Measurements from ENCODE around the gene RPL39L.
A peak's percentile ranks its signal among the peaks of the same experiment; 100 is the strongest.

Gene RPL39L

GRCh38 chr3:187084580-187084979 is 54.7 kb downstream of the RPL39L start:
- DNase-seq (ENCODE audit: low read depth): no peak
- no peak overlapping the region for H3K4me3 ChIP-seq (ENCODE audit: low read depth, low read length)
- no peak for TF ChIP-seq MYC (IDR thresholded peaks at IDR 0.05; ENCODE audit: low read depth, low read length)
- no peak for TF ChIP-seq MAX (IDR thresholded peaks at IDR 0.05; ENCODE audit: low read depth, low read length)
- no peak for TF ChIP-seq CTCF (IDR thresholded peaks at IDR 0.05; ENCODE audit: low read depth, low read length)
- TF ChIP-seq POLR2A (IDR thresholded peaks at IDR 0.05; ENCODE audit: extremely low read depth, insufficient read length): no peak

DNA sequence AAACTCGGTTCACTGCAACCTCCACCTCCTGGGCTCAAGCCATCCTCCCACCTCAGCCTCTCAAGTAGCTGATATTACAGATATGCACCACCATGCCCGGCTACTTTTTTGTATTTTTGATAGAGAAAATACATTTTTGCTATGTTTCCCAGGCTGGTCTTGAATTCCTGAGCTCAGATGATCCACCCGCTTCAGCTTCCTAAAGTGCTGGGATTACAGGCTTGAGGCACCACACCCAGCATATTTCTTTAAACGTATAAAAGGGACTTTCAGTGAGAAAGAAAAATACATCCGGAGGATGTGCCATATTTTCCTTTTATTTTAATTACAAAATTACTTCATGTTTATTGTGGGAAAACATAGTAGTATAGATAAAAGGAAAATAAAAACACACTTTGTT is 55.2 kb downstream of the RPL39L start:
- H3K4me3 ChIP-seq (ENCODE audit: low read depth, low read length): no peak overlapping the region

GRCh38 chr3:187082758-187083375 is 56.4 kb downstream of the RPL39L start:
- DNase-seq (ENCODE audit: low read depth): peak; percentile 28
- H3K4me3 ChIP-seq (ENCODE audit: low read depth, low read length): no peak overlapping the region
- TF ChIP-seq MAX (IDR thresholded peaks at IDR 0.05; ENCODE audit: low read depth, low read length): no peak
- no peak for TF ChIP-seq CTCF (IDR thresholded peaks at IDR 0.05; ENCODE audit: low read depth, low read length)
- no peak for TF ChIP-seq POLR2A (IDR thresholded peaks at IDR 0.05; ENCODE audit: extremely low read depth, insufficient read length)
- TF ChIP-seq MYC (IDR thresholded peaks at IDR 0.05; ENCODE audit: low read depth, low read length): no peak

More for the DNA sequence above, 55.2 kb downstream of the RPL39L start:
- no peak for DNase-seq (ENCODE audit: low read depth)
- TF ChIP-seq POLR2A (IDR thresholded peaks at IDR 0.05; ENCODE audit: extremely low read depth, insufficient read length) (no peak), MAX (IDR thresholded peaks at IDR 0.05; ENCODE audit: low read depth, low read length) (no peak), CTCF (IDR thresholded peaks at IDR 0.05; ENCODE audit: low read depth, low read length) (no peak), MYC (IDR thresholded peaks at IDR 0.05; ENCODE audit: low read depth, low read length) (no peak)

- H3K4me3 ChIP-seq (ENCODE audit: low read depth, low read length): no peak overlapping the region
- TF ChIP-seq MAX (IDR thresholded peaks at IDR 0.05; ENCODE audit: low read depth, low read length) (no peak), CTCF (IDR thresholded peaks at IDR 0.05; ENCODE audit: low read depth, low read length) (no peak), MYC (IDR thresholded peaks at IDR 0.05; ENCODE audit: low read depth, low read length) (no peak), POLR2A (IDR thresholded peaks at IDR 0.05; ENCODE audit: extremely low read depth, insufficient read length) (no peak)
- peak; percentile 54 for DNase-seq (ENCODE audit: low read depth)
These were observed 58.4 kb downstream of the RPL39L start for GRCh38 chr3:187080799-187081450.

DNA sequence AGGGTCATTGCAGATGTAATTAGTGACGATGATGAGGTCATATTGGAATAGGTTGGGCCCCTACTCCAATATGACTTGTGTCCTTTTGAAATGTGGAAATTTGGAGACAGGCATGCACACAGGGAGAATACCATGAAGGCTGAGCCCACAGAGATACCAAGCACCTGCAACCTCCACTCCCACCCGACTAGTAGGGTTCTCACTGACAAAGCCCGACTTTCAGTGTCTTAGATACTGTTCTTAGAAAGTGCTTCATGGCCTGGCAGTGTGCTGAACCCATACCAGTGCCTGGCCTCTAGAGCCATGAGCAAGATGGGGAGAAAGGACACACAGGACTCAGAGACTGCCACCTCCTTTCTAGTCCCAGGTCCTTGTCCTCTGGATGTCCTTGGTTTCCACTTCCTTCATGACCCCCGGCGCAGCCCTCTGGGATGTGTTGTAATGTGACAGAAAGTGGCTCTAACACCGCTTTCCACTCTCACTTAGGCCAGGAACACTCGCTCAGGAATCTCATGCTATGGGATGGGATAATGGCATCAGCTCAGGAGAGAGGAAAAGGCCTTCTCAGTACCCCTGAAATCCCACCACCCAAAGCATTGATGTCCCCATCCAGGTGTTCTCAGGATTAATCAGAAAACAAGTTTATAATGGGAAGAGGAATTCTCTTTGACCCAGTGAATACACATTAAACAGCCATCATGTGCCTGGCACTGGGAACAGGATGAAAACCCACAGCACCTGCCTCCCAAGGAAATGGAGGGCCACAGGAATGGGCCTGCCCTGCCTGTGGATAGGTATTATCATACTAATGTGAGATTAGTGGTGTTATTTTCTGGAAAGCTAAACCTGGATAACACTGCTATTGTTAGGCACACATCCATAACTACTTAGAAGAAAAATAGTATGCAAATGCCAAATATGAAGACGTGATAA is 59.9 kb downstream of the RPL39L start:
- no peak for DNase-seq (ENCODE audit: low read depth)
- H3K4me3 ChIP-seq (ENCODE audit: low read depth, low read length): no peak overlapping the region
- TF ChIP-seq MAX (IDR thresholded peaks at IDR 0.05; ENCODE audit: low read depth, low read length): no peak
- no peak for TF ChIP-seq MYC (IDR thresholded peaks at IDR 0.05; ENCODE audit: low read depth, low read length)
- TF ChIP-seq POLR2A (IDR thresholded peaks at IDR 0.05; ENCODE audit: extremely low read depth, insufficient read length): no peak
- TF ChIP-seq CTCF (IDR thresholded peaks at IDR 0.05; ENCODE audit: low read depth, low read length): no peak
